Mammary epithelial cell (primary cell): ENCODE measurements around the gene TAF10.

Experiments
- EZH2 ChIP-seq: IDR thresholded peaks from 2 replicates; pipeline ENCODE4 v1.6.1; 2012; ENCODE audit warnings: low read length, inconsistent platforms, borderline replicate concordance
- TF ChIP-seq, protein P1 (sequence below), 2 donors: IDR thresholded peaks in 1 of 2; conservative IDR thresholded peaks in 1 of 2; 2 replicates each; pipeline ENCODE4 v1.5.1; 2011 to 2012; ENCODE audit warnings: inconsistent platforms in 2 of 2, low read length in 2 of 2, mild to moderate bottlenecking in 2 of 2, control low read depth in 1 of 2, low read depth in 1 of 2; ENCODE audit not compliant: insufficient read depth in 1 of 2; ENCODE audit errors: extremely low read depth in 1 of 2

DNA sequence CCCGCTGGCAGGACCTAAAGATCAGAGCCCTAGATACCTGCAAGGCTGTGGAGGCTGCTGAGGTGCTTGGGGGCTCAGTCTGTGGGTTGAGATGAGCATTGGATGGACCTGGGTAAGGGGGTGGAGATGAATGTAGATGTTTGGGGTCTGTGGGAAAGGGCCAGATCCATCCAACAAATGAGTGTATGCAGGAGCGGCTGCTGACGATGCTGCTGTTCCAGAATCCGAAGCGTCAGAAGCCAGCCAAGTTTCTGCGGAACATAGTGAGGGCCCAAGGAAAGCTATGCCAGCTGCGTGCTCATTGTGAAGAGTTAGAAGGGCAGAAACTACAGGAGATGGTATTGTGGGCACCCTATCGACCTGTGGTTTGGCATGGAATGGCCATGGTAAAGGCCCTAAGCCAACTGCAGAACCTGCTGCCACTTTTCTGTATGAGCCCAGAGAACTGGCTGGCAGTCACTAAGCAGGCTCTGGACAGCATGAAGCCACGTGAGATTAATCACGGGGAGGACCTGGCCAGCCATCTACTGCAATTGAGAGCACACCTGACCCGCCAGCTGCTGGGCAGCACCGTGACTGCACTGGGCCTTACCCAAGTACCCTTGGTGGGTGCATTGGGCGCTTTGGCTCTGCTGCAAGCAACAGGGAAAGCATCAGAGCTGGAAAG, 45.2 kb downstream of the TAF10 start:
- TF ChIP-seq, protein P1, sequence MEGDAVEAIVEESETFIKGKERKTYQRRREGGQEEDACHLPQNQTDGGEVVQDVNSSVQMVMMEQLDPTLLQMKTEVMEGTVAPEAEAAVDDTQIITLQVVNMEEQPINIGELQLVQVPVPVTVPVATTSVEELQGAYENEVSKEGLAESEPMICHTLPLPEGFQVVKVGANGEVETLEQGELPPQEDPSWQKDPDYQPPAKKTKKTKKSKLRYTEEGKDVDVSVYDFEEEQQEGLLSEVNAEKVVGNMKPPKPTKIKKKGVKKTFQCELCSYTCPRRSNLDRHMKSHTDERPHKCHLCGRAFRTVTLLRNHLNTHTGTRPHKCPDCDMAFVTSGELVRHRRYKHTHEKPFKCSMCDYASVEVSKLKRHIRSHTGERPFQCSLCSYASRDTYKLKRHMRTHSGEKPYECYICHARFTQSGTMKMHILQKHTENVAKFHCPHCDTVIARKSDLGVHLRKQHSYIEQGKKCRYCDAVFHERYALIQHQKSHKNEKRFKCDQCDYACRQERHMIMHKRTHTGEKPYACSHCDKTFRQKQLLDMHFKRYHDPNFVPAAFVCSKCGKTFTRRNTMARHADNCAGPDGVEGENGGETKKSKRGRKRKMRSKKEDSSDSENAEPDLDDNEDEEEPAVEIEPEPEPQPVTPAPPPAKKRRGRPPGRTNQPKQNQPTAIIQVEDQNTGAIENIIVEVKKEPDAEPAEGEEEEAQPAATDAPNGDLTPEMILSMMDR (conservative IDR thresholded peaks at IDR 0.05 in 1 of 2, IDR thresholded peaks at IDR 0.05 in 1 of 2; ENCODE audit: extremely low read depth in 1 of 2, insufficient read depth in 1 of 2, low read depth in 1 of 2, low read length in 2 of 2), result no peak
- TF ChIP-seq EZH2, result no peak
